GM19035 (cell line): ENCODE results near the gene NIN.

ENCODE experiments used
- ATAC-seq: cut with Tn5 transposase; IDR thresholded peaks from one replicate; pipeline ENCODE4 v1.9.1; 2021; ENCODE audit not compliant: unreplicated experiment

NIN gene

GRCh38 chr14:50768680-50769079 lies 62.3 kb downstream of the NIN start:
- ATAC-seq, result no peak

- ATAC-seq, result no peak
These were observed 64.5 kb downstream of the NIN start for GRCh38 chr14:50766338-50766886.

DNA sequence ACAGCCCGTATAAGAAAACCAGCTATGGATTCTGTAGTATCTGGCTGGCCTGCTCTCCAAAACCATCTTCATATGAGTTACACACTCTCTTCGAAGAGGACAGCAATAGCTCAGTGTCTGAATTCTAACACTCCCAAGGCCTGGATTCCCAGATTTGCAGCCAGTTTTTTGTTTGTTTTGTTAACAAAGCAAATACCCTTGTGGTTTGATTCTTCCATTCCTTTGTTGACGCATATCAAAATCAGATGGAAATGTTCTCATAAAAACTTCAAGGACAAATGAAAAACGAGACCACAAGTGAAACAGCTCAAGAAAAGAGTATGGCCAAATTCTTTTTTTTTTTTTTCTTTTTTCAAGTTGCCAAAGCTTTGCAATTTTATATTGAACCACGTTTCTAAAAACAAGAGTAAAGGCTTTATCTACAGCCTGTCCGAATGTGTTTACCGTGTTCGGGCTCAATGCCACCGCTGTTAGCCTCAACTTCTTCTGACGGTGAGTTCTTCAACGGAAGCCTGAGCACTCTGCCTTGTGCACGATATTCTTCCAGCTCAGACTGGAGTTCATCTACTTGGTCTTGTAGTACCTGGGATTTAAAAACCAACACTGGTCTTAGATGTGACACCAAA lies 67.5 kb downstream of the NIN start:
- no peak for ATAC-seq

GRCh38 chr14:50762931-50763300 lies 68.0 kb downstream of the NIN start:
- ATAC-seq, result no peak

GRCh38 chr14:50762001-50762930 lies 68.7 kb downstream of the NIN start:
- peak; percentile 85 for ATAC-seq

- no peak for ATAC-seq
These were observed 71.0 kb downstream of the NIN start for GRCh38 chr14:50759800-50760543.

DNA sequence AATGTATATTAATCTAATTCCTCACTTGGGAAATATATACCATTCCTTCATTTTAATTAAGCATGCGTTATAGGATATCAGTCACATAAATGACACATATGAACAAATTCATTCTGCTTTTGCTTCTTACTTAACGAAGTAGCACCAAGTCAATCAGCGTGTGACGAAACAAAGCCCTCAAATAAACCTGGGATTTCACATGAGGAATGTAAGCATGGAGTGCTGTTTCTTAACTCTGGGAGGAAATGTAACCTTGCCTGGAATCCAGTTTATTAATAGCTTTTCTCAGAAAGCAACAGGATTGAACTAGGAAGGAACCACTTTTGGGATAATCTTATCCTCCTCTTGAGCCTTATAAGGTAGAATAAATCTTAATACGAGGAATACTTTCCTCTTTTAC lies 72.0 kb downstream of the NIN start:
- no peak for ATAC-seq

DNA sequence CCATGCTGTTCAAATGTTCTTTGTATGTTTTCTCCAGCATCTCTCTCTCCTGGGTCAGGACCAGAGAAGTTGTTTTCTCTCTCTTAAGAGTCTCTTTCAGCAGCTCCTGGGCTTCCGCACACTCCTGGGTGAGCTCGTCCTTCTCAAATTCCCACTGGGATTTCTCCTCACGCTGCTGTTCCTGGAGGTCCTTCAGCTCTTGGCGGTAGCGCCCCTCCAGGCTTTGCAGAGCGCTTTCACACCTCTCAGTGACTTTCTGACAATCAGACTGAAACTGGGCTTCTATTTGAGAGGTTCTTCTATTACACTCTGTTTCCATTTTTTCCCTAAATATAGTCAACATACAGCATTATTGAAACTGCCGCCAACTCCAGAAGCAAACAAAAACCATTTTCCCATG lies 72.7 kb downstream of the NIN start:
- ATAC-seq, result no peak

DNA sequence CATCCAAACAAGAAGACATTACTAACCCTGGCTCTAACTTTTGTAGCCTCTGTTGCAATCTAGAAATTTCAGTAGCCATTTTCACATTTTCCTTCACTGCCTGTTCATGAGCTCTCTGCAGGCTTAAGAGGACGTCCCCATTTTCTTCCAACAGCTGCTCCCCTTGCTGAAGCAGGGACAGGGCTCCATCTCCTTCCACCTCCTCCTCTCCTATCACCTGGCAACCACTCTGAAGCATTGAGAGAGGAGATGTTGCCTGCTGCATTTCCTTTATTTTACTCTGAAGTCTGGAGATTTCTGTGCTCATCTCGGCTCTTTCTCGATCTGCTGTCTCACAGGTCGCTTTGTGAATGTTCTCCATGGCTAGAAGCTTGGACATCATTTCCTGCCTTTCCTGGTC lies 73.3 kb downstream of the NIN start:
- ATAC-seq, result no peak

GRCh38 chr14:50756300-50756699 lies 74.7 kb downstream of the NIN start:
- ATAC-seq, result no peak

GRCh38 chr14:50750323-50750722 lies 80.6 kb downstream of the NIN start:
- ATAC-seq, result no peak

DNA sequence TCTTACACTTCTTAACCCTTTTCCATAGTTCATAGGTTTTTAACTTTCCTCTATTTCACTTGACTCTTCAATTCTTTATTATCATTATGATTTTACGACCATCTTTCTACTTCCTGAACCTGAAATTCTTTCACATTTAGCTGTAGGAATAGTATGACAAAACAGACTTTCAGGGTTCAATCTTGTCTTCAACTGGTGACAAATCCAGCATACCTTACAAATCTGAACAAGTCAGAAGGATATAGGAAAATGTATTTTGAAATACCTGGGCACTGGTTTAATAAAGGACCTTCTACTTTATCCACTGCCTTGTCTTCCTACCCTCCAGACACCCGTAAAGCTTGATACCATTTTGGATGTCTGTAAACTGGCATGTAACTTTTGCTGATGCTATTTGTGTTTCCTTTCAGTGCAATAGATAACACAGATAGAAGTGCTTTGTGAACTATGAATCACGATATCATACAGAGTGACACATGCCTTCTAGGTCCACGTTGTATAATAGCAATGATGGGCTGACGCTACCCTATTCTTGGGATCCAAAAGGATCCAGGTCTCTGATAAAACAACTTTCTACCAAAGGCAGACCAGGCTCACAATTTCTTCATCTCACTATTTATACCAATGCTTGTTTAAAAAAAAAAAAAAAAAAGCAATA lies 85.4 kb downstream of the NIN start:
- no peak for ATAC-seq

- ATAC-seq, result no peak
These were observed 86.7 kb downstream of the NIN start for GRCh38 chr14:50744231-50744630.

- ATAC-seq, result no peak
These were observed 89.4 kb downstream of the NIN start for GRCh38 chr14:50741567-50741966.

DNA sequence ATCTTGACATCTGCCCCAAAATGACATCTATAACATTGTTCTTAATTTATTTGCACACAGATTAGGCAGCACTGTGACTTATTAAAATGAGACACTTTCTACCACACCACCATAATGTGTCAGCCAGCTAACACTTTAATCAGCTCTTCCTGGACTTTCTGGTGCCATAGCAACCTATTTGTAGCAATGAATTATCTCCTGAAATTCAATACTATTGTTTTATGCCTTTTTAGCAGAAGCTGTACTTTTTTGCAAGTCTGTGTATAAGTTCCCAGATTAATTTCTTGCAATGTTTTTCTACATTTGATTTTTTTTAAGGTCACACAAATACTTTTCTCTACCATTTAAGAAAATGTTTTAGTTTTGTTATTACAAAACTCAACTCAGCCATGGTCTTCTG lies 90.1 kb downstream of the NIN start:
- ATAC-seq, result no peak

DNA sequence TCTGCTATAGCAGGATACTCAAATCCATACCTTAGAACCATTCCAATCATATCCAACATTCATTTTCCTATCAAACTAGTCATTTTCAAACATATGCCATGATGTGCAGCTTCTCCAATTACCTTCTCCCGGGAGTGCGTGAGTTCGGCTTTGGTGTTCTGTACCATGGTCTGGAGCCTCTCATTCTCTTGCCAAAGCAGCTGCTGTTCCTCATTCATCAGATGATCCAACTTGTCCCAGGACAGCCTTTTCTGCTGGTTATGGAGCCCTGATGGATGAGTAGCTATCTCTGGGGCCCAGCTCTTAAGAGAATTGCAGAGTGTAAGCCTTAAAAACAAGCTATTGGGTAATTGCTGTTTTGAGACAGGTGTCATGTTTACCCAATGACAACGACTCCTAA lies 91.8 kb downstream of the NIN start:
- ATAC-seq, result no peak

- peak; percentile 84 for ATAC-seq
These were observed 94.0 kb downstream of the NIN start for GRCh38 chr14:50736932-50737419.

DNA sequence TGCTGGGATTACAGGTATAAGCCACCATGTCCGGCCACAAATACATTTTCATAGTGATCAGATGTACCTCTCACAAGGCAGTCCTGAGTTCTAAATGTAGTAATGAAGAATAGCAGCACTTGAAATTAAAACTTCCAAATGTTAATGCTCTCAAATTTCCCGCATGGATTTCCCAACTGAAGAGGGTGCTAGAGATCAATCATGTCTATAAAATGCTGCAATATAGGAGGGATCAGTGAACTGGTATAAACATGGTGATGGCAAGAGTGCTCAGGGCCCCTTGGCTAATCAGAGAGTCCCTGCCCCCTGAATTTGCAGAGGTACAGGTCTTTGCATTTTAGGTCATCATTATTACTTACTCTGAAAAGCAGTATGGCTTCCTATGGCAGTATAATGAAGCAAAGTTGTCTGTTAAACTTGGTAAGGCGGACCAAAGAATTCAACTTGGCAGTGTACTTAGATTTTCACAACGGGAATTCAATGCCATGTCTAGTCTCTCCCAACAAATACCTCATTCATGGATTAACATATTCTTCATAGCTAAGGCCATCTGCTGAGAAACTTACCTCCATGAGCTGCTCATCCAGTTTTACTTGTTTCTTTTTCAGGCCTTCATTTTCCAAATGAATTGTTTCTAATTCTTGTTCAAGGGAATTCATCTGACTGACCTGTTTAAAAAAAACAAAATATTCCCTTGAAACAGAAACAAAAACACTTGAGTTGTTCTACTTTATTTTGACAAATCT lies 95.8 kb downstream of the NIN start:
- ATAC-seq, result no peak

GRCh38 chr14:50733494-50733893 lies 97.5 kb downstream of the NIN start:
- ATAC-seq, result no peak

GRCh38 chr14:50728836-50729235 lies 102.1 kb downstream of the NIN start:
- no peak for ATAC-seq
